T-helper 22 cell (primary cell): ENCODE data around the gene SPEG.
"Not testable (repeated sequence)": the region's sequence is repeated elsewhere in the genome, so short reads cannot be mapped to it uniquely, and the experiment has no call there.

Experiments used
- DNase-seq: peaks from one replicate; pipeline ENCODE4 v3.0.0-alpha.2; 2020; ENCODE audit warnings: low read depth

SPEG gene

GRCh38 chr2:219434718-219435525, at the start of gene SPEG:
TSS of gene SPEG (plus strand) at chr2:219434843. CDS start at chr2:219434978, 135 bp downstream.
- no peak for DNase-seq

- no peak for DNase-seq
Observed at GRCh38 chr2:219384859-219385258, 49.8 kb upstream of the SPEG start.

GRCh38 chr2:219385958-219386520, 48.6 kb upstream of the SPEG start:
- no peak for DNase-seq

GRCh38 chr2:219386532-219387280, 47.9 kb upstream of the SPEG start:
- no peak for DNase-seq

GRCh38 chr2:219387306-219388120, 47.1 kb upstream of the SPEG start, which contains the start of gene DNPEP:
TSS of gene DNPEP (minus strand) at chr2:219387912. CDS start at chr2:219387794, 118 bp downstream.
- DNase-seq: peak; percentile 89

- DNase-seq: peak; percentile 98
Observed at GRCh38 chr2:219388121-219388906, 46.3 kb upstream of the SPEG start.

- DNase-seq: no peak
Observed at GRCh38 chr2:219388907-219389156, 45.8 kb upstream of the SPEG start.

GRCh38 chr2:219392754-219393153, 41.9 kb upstream of the SPEG start:
- no peak for DNase-seq

- DNase-seq: not testable (repeated sequence)
Observed at GRCh38 chr2:219395056-219395455, 39.6 kb upstream of the SPEG start.

GRCh38 chr2:219395609-219396008, 39.0 kb upstream of the SPEG start:
- no peak for DNase-seq

GRCh38 chr2:219396863-219397457, 37.7 kb upstream of the SPEG start:
- no peak for DNase-seq

GRCh38 chr2:219398721-219399363, 35.8 kb upstream of the SPEG start:
- no peak for DNase-seq

GRCh38 chr2:219399716-219400478, 34.7 kb upstream of the SPEG start:
- DNase-seq: no peak

GRCh38 chr2:219400562-219400961, 34.1 kb upstream of the SPEG start:
- DNase-seq: no peak

- no peak for DNase-seq
Observed at GRCh38 chr2:219401606-219402005, 33.0 kb upstream of the SPEG start.

GRCh38 chr2:219402665-219403515, 31.8 kb upstream of the SPEG start:
- peak; percentile 20 for DNase-seq

- DNase-seq: no peak
Observed at GRCh38 chr2:219403861-219404260, 30.8 kb upstream of the SPEG start.

- no peak for DNase-seq
Observed at GRCh38 chr2:219404291-219404910, 30.2 kb upstream of the SPEG start.
